Epithelial cell of prostate (primary cell): ENCODE measurements around the gene WRNIP1.

ENCODE experiments used
- DNase-seq: peaks from one replicate; pipeline ENCODE4 v3.0.0-alpha.2; 2011; ENCODE audit warnings: low read depth, low spot score
- H3K27ac ChIP-seq: fragments of 450-650 bp; 2 replicates; pipeline ENCODE4 v1.5.1; 2017; ENCODE audit warnings: mild to moderate bottlenecking

The WRNIP1 gene

GRCh38 chr6:2826131-2826530, 60.9 kb downstream of the WRNIP1 start:
- DNase-seq = no peak
- peak overlapping the region; percentile 12 for H3K27ac ChIP-seq

- no peak overlapping the region for H3K27ac ChIP-seq
- DNase-seq = no peak
These were observed 61.9 kb downstream of the WRNIP1 start for GRCh38 chr6:2827142-2827541.

- DNase-seq = no peak
- H3K27ac ChIP-seq = peak overlapping the region; percentile 51
These were observed 63.4 kb downstream of the WRNIP1 start for GRCh38 chr6:2828629-2829028.

GRCh38 chr6:2829253-2829652, 64.1 kb downstream of the WRNIP1 start:
- DNase-seq = no peak
- peak overlapping the region; percentile 51 for H3K27ac ChIP-seq

DNA sequence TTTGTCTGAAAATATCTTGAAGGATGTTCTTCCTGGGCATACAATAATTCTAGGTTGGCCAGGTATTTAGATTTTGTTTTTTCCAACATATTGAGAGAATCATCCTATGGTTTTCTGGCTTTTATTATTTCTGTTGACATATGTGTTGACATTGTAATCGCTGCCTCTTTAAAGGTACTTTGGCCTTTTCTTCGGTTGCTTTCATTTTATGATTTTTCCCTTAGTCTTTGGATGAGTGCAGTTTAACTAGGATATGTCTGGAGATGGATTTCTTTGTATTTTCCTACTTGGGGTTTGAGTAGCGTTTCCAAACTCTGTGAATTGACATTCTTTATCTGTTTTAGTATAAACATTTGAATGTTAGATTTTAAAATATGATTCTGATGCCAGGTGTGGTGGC, 65.0 kb downstream of the WRNIP1 start:
- no peak for DNase-seq
- peak overlapping the region; percentile 51 for H3K27ac ChIP-seq

- H3K27ac ChIP-seq = peak overlapping the region; percentile 51
- no peak for DNase-seq
These were observed 66.2 kb downstream of the WRNIP1 start for GRCh38 chr6:2831392-2831791.

DNA sequence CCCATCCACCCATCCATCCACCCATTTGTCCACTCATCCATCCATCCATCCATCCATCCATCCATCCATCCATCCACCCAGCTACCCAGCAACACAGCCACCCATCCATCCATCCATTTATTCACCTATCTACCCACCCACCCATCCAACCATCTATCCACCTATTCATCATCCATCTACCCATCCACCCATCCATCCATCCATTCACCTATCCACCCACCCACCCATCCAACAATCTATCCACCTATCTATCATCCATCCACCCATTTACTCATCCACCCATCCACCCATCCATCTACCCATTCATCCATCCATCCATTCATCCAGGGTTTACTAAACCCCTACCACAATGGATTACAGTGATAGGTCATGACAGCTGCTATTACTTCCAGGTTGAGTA, 69.1 kb downstream of the WRNIP1 start:
- no peak overlapping the region for H3K27ac ChIP-seq
- no peak for DNase-seq
